ENCODE data around the gene ZFP62.

Gene ZFP62

GRCh38 chr5:180817893-180818674 lies 43.0 kb downstream of the ZFP62 start:
- peaks cover 57% of the 10 kb centered on the region for H3K4me1 ChIP-seq (ENCODE audit: insufficient read depth, low read length, severe bottlenecking)
- no peaks in the 10 kb centered on the region for H4K20me1 ChIP-seq (ENCODE audit: insufficient read depth, low read length)
- TF ChIP-seq, protein P1, sequence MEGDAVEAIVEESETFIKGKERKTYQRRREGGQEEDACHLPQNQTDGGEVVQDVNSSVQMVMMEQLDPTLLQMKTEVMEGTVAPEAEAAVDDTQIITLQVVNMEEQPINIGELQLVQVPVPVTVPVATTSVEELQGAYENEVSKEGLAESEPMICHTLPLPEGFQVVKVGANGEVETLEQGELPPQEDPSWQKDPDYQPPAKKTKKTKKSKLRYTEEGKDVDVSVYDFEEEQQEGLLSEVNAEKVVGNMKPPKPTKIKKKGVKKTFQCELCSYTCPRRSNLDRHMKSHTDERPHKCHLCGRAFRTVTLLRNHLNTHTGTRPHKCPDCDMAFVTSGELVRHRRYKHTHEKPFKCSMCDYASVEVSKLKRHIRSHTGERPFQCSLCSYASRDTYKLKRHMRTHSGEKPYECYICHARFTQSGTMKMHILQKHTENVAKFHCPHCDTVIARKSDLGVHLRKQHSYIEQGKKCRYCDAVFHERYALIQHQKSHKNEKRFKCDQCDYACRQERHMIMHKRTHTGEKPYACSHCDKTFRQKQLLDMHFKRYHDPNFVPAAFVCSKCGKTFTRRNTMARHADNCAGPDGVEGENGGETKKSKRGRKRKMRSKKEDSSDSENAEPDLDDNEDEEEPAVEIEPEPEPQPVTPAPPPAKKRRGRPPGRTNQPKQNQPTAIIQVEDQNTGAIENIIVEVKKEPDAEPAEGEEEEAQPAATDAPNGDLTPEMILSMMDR (IDR thresholded peaks at IDR 0.05; ENCODE audit: low read length): no peak
- TF ChIP-seq EZH2 (IDR thresholded peaks at IDR 0.05; ENCODE audit: borderline replicate concordance, low read length): no peak
- no peaks in the 10 kb centered on the region for H3F3A ChIP-seq (ENCODE audit: insufficient read depth, low read length)
- no peaks in the 10 kb centered on the region for H3K79me2 ChIP-seq (ENCODE audit: insufficient read depth, low read length)
- no peaks in the 10 kb centered on the region for H3K9me3 ChIP-seq (ENCODE audit: low read length)
- H3K9ac ChIP-seq (ENCODE audit: low read length): no peak overlapping the region
- H3K9me2 ChIP-seq (ENCODE audit: low read depth, low read length): no peaks in the 10 kb centered on the region
- H3K27ac ChIP-seq (ENCODE audit: low read depth, low read length, poor library complexity, severe bottlenecking): peak overlapping the region; percentile 78
- no peaks in the 10 kb centered on the region for H3K27me3 ChIP-seq (ENCODE audit: insufficient read depth, low read length)
- H3K36me3 ChIP-seq (ENCODE audit: insufficient read depth, low read length): no peaks in the 10 kb centered on the region
- no peak overlapping the region for H2AFZ ChIP-seq (ENCODE audit: low read length)
- no peak overlapping the region for H3K4me3 ChIP-seq (ENCODE audit: low read depth, low read length, poor library complexity, severe bottlenecking)
- peak overlapping the region; percentile 8; the same call in 1 of the 2 replicates for H3K4me2 ChIP-seq (ENCODE audit: low read length)

DNA sequence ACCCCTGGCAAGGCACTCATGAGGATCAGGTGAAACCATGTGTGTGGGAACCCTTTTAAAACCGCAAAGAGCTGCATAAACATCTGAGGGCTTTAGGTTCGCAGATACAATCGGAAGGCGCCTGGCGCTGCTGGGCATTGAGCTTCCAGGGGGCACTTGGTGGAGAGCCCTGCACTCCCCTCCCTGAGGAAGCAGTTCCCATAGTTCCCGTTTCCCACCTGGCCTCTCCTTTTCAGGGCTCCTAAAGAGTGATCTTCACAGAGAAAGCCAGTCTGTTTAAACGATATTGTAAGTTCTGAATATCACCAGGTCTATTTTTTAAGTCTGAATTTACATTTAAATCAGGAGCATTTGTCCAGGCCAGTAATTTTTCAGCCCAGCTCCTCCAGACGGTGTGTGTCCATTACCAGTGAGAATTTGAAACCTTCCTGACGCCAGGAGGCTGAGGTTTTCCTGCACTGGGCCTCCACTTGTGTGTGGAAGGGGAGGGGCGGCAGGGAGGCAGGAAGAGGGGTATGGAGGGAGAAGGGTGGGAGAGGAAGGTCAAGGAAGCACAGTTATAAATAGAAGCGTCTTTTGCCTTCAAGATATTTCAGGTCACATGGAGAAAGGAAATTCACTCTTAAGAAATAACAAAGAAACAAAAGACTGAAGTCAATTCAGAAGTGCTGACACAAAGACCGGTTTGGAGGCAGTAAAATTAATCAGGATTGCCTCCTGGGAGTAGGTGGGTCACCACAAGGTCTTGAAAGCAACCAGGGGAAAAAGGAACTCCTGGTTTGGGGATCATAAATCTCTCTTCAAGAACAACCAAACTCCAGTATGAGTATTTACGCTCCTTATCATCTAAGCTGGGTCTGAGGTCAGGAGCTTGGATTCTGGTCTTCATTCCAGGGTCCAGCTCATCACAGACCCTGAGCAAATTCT lies 44.2 kb downstream of the ZFP62 start:
- Histone ChIP-seq H3K9me3 (ENCODE audit: low read length) (no peaks in the 10 kb centered on the region), H3K4me3 (ENCODE audit: low read depth, low read length, poor library complexity, severe bottlenecking) (no peak overlapping the region), H4K20me1 (ENCODE audit: insufficient read depth, low read length) (no peaks in the 10 kb centered on the region), H3K27me3 (ENCODE audit: insufficient read depth, low read length) (no peaks in the 10 kb centered on the region), H3K9me2 (ENCODE audit: low read depth, low read length) (no peaks in the 10 kb centered on the region), H3K27ac (ENCODE audit: low read depth, low read length, poor library complexity, severe bottlenecking) (peak overlapping the region; percentile 78), H3K4me1 (ENCODE audit: insufficient read depth, low read length, severe bottlenecking) (peaks cover 61% of the 10 kb centered on the region), H3F3A (ENCODE audit: insufficient read depth, low read length) (no peaks in the 10 kb centered on the region), H3K9ac (ENCODE audit: low read length) (peak overlapping the region; percentile 50; the same call in 1 of the 2 replicates), H2AFZ (ENCODE audit: low read length) (no peak overlapping the region), H3K36me3 (ENCODE audit: insufficient read depth, low read length) (no peaks in the 10 kb centered on the region), H3K4me2 (ENCODE audit: low read length) (peak overlapping the region; percentile 51), H3K79me2 (ENCODE audit: insufficient read depth, low read length) (no peaks in the 10 kb centered on the region)
- TF ChIP-seq, protein P1 (IDR thresholded peaks at IDR 0.05; ENCODE audit: low read length): no peak
- TF ChIP-seq EZH2 (IDR thresholded peaks at IDR 0.05; ENCODE audit: borderline replicate concordance, low read length): no peak

DNA sequence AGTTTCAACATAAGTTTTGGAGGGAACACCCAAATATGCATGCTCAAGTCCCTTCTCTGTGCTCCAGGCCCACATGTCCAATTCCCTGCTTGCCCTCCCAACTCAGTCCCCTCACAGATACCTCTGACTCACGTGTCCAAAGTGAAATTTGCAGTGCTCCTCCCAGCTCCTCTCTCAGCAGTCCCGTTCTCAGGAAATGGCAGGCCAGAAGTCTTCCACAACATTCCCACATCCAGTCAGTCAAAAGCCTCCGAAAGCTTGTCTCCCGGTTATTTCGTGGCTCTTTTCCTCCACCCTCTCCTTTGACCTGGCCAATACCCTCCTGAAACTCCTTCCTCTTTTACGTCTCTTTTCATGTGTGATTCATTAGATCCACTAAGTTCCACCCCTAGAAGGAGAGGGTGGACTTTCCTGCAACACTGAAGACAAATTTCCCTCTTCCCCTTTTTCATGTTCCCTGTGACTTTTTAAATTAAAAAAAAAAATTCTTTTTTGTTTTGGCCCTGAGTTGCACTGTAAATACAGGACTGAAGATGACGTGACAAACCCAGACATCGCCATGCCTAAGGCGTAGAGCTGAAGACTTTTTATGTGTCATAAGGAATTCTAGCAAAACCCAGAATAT lies 45.7 kb downstream of the ZFP62 start:
- H3K79me2 ChIP-seq (ENCODE audit: insufficient read depth, low read length): no peaks in the 10 kb centered on the region
- TF ChIP-seq EZH2 (IDR thresholded peaks at IDR 0.05; ENCODE audit: borderline replicate concordance, low read length): no peak
- TF ChIP-seq, protein P1 (IDR thresholded peaks at IDR 0.05; ENCODE audit: low read length): no peak
- no peaks in the 10 kb centered on the region for H3K9me2 ChIP-seq (ENCODE audit: low read depth, low read length)
- no peaks in the 10 kb centered on the region for H4K20me1 ChIP-seq (ENCODE audit: insufficient read depth, low read length)
- H3K27me3 ChIP-seq (ENCODE audit: insufficient read depth, low read length): no peaks in the 10 kb centered on the region
- no peaks in the 10 kb centered on the region for H3K36me3 ChIP-seq (ENCODE audit: insufficient read depth, low read length)
- no peak overlapping the region for H3K27ac ChIP-seq (ENCODE audit: low read depth, low read length, poor library complexity, severe bottlenecking)
- H3K9me3 ChIP-seq (ENCODE audit: low read length): no peaks in the 10 kb centered on the region
- no peak overlapping the region for H3K4me2 ChIP-seq (ENCODE audit: low read length)
- no peak overlapping the region for H3K9ac ChIP-seq (ENCODE audit: low read length)
- no peaks in the 10 kb centered on the region for H3F3A ChIP-seq (ENCODE audit: insufficient read depth, low read length)
- peaks cover 62% of the 10 kb centered on the region for H3K4me1 ChIP-seq (ENCODE audit: insufficient read depth, low read length, severe bottlenecking)
- no peak overlapping the region for H3K4me3 ChIP-seq (ENCODE audit: low read depth, low read length, poor library complexity, severe bottlenecking)
- no peak overlapping the region for H2AFZ ChIP-seq (ENCODE audit: low read length)

All from OCI-LY1 (cell line).